ENCODE measurements around the gene LRRC38. TPM values are rescaled to one million over a fixed set of nuclear protein-coding genes. Genes with fewer than 3 reads are reported as not detected.

The LRRC38 gene
- total and polyA plus RNA-seq, 12 donors, result 3.2 to 60.3 (median 9.5) TPM

GRCh38 chr1:13554798-13555197 is 41.0 kb upstream of the LRRC38 start:
- no peak for TF ChIP-seq CTCF (IDR thresholded peaks at IDR 0.05)
- TF ChIP-seq POLR2A (IDR thresholded peaks at IDR 0.05), result no peak
- H3K4me3 ChIP-seq, result no peak overlapping the region
- 95 to 96% (median 95%) methylated on average over 22 to 28 of the region's 28 CpGs for WGBS, 4 donors
- H3K4me1 ChIP-seq (replicated peaks in 1 of 2), result no peaks in the 10 kb centered on the region
- H3K36me3 ChIP-seq (replicated peaks in 1 of 2), result no peaks in the 10 kb centered on the region
- intact Hi-C loops (cut with DNase I), result no loop called here
- no peak for DNase-seq
- no peaks in the 10 kb centered on the region for H3K9me3 ChIP-seq (replicated peaks in 1 of 3)
- H3K27ac ChIP-seq, result no peak overlapping the region
- no peaks in the 10 kb centered on the region for H3K27me3 ChIP-seq

GRCh38 chr1:13550663-13551062 is 36.9 kb upstream of the LRRC38 start:
- intact Hi-C loops (cut with DNase I), result no loop called here
- WGBS, 4 donors, result 40 to 60% (median 48%) methylated on average over 4 of the region's 4 CpGs
- Histone ChIP-seq H3K9me3 (replicated peaks in 1 of 3) (no peaks in the 10 kb centered on the region), H3K4me1 (replicated peaks in 1 of 2) (no peaks in the 10 kb centered on the region), H3K36me3 (replicated peaks in 1 of 2) (no peaks in the 10 kb centered on the region), H3K27me3 (no peaks in the 10 kb centered on the region), H3K4me3 (no peak overlapping the region), H3K27ac (no peak overlapping the region)
- no peak for TF ChIP-seq POLR2A (IDR thresholded peaks at IDR 0.05)
- peak in 2 of 7 donors; percentile 22 to 31 for DNase-seq

- TF ChIP-seq POLR2A (IDR thresholded peaks at IDR 0.05) (no peak), CTCF (IDR thresholded peaks at IDR 0.05) (no peak)
- no peaks in the 10 kb centered on the region for H3K27me3 ChIP-seq
- intact Hi-C loops (cut with DNase I), result loop anchor here in 1 of 2 donors (10.0 kb wide), 1 partner anchor 85 kb away; no protein-coding TSS in a partner anchor
- no peak overlapping the region for H3K27ac ChIP-seq
- H3K36me3 ChIP-seq (replicated peaks in 1 of 2), result no peaks in the 10 kb centered on the region
- H3K9me3 ChIP-seq (replicated peaks in 1 of 3), result no peaks in the 10 kb centered on the region
- 48 to 71% (median 56%) methylated on average over 2 to 3 of the region's 3 CpGs for WGBS, 4 donors
- H3K4me1 ChIP-seq (replicated peaks in 1 of 2), result no peaks in the 10 kb centered on the region
- no peak overlapping the region for H3K4me3 ChIP-seq
- peak in 3 of 7 donors; percentile 22 to 52 (median 52) for DNase-seq
Measured at GRCh38 chr1:13549521-13549920, 35.7 kb upstream of the LRRC38 start.

GRCh38 chr1:13549021-13549420 is 35.2 kb upstream of the LRRC38 start:
- Histone ChIP-seq H3K36me3 (replicated peaks in 1 of 2) (no peaks in the 10 kb centered on the region), H3K4me1 (replicated peaks in 1 of 2) (peaks cover 0 to 3% of the 10 kb centered on the region in 2 donors), H3K9me3 (replicated peaks in 1 of 3) (no peaks in the 10 kb centered on the region), H3K4me3 (no peak overlapping the region), H3K27ac (no peak overlapping the region), H3K27me3 (no peaks in the 10 kb centered on the region)
- no peak for DNase-seq
- intact Hi-C loops (cut with DNase I), result loop anchor here in 1 of 2 donors (10.0 kb wide), 1 partner anchor 84 kb away; no protein-coding TSS in a partner anchor
- TF ChIP-seq CTCF (IDR thresholded peaks at IDR 0.05), result no peak
- no peak for TF ChIP-seq POLR2A (IDR thresholded peaks at IDR 0.05)
- 62 to 72% (median 67%) methylated on average over 6 of the region's 6 CpGs for WGBS, 4 donors

GRCh38 chr1:13548281-13548680 is 34.5 kb upstream of the LRRC38 start:
- no peak for TF ChIP-seq POLR2A (IDR thresholded peaks at IDR 0.05)
- no peak for TF ChIP-seq CTCF (IDR thresholded peaks at IDR 0.05)
- H3K9me3 ChIP-seq (replicated peaks in 1 of 3), result no peaks in the 10 kb centered on the region
- H3K27me3 ChIP-seq, result no peaks in the 10 kb centered on the region
- H3K27ac ChIP-seq, result no peak overlapping the region
- intact Hi-C loops (cut with DNase I), result loop anchor here in 1 of 2 donors (10.0 kb wide), 1 partner anchor 83 kb away; no protein-coding TSS in a partner anchor
- DNase-seq, result no peak
- WGBS, 4 donors, result 81 to 93% (median 89%) methylated on average over 6 of the region's 6 CpGs
- peaks cover 3 to 8% of the 10 kb centered on the region in 2 donors for H3K4me1 ChIP-seq (replicated peaks in 1 of 2)
- H3K4me3 ChIP-seq, result no peak overlapping the region
- H3K36me3 ChIP-seq (replicated peaks in 1 of 2), result no peaks in the 10 kb centered on the region

Measured in adrenal gland (tissue), 12 donors.